Endothelial cell of umbilical vein (primary cell): Measurements from ENCODE around the gene TM4SF5. TPM values are rescaled to one million over a fixed set of nuclear protein-coding genes. Genes with fewer than 3 reads are reported as not detected.

Experiments used
- BruUV-seq: library from RNA; stranded (reverse); fragments of 400-500 nt; replicated peaks from 2 replicates; lab custom pipeline; 2021; lab: Mats Ljungman, UMichigan
- CTCF ChIA-PET: fragments of 300-600, 350-600 bp; sonication (Branson Sonifier 250); formaldehyde crosslinking; loops from one replicate; lab custom pipeline; 2021; ENCODE audit warnings: antibody characterized with exemption, inconsistent platforms; lab: Charles Lee
- POLR2A ChIA-PET: fragments of 300-600, 350-600 bp; sonication (Branson Sonifier 250); formaldehyde crosslinking; loops from one replicate; lab custom pipeline; 2021; ENCODE audit warnings: antibody characterized with exemption, inconsistent platforms; lab: Charles Lee
- DNase-seq: peaks from one replicate; pipeline ENCODE4 v3.0.0-alpha.2; 2011; ENCODE audit warnings: low read depth, low spot score
- FAIRE-seq: peaks from 2 replicates; lab custom pipeline; 2011; peaks lifted over from hg19 to GRCh38; lab: Jason Lieb, UNC
- H2AFZ ChIP-seq: 2 replicates; pipeline ENCODE4 v1.6.0; 2012; ENCODE audit warnings: low read depth, low read length, control low read depth, inconsistent platforms
- H3K27ac ChIP-seq: 2 replicates; pipeline ENCODE4 v1.5.1; 2011; ENCODE audit warnings: low read depth, mild to moderate bottlenecking, control low read depth, low read length, moderate library complexity; ENCODE audit not compliant: insufficient read depth
- H3K27me3 ChIP-seq, 2 experiments: 2 replicates each; pipeline versions ENCODE4 v1.6.0 to v1.6.1; 2011; ENCODE audit warnings: low read length in 2 of 2, mixed read lengths in 1 of 2; ENCODE audit not compliant: control insufficient read depth in 2 of 2, insufficient read depth in 2 of 2
- H3K36me3 ChIP-seq, 2 experiments: 2 replicates in 1 of 2; 3 replicates in 1 of 2; pipeline ENCODE4 v1.5.1; 2011; ENCODE audit warnings: low read length in 2 of 2, mild to moderate bottlenecking in 1 of 2, moderate library complexity in 1 of 2; ENCODE audit not compliant: control insufficient read depth in 2 of 2, insufficient read depth in 2 of 2; ENCODE audit errors: extremely low read depth in 1 of 2
- H3K4me1 ChIP-seq: 3 replicates; pipeline ENCODE4 v1.5.1; 2011; ENCODE audit warnings: mild to moderate bottlenecking, low read length; ENCODE audit not compliant: control insufficient read depth, insufficient read depth; ENCODE audit errors: extremely low read depth
- H3K4me2 ChIP-seq: 2 replicates; pipeline ENCODE4 v1.6.1; 2011; ENCODE audit warnings: low read length, control low read depth, mixed read lengths; ENCODE audit not compliant: insufficient read depth
- H3K4me3 ChIP-seq, 3 experiments: fragments of 200-600 bp in 1 of 3; sonication (generic), shearing (Covaris generic) in 1 of 3; replicated peaks in 1 of 3; 2 replicates each; pipeline ENCODE4 v1.5.1; 2011 to 2016; ENCODE audit warnings: control low read depth in 3 of 3, low read length in 3 of 3, mild to moderate bottlenecking in 2 of 3, inconsistent platforms in 1 of 3, low read depth in 1 of 3, moderate library complexity in 1 of 3; ENCODE audit not compliant: insufficient read depth in 1 of 3
- H3K79me2 ChIP-seq: 2 replicates; pipeline ENCODE4 v1.6.0; 2012; ENCODE audit warnings: low read length, inconsistent platforms; ENCODE audit not compliant: control insufficient read depth, insufficient read depth
- H3K9ac ChIP-seq: replicated peaks from 2 replicates; pipeline ENCODE3; 2011; ENCODE audit warnings: low read length, control low read depth; ENCODE audit not compliant: insufficient read depth; ENCODE audit errors: extremely low read depth
- H3K9me1 ChIP-seq: replicated peaks from 3 replicates; pipeline ENCODE4 v1.6.0; 2011; ENCODE audit warnings: mild to moderate bottlenecking, low read length; ENCODE audit not compliant: control insufficient read depth, insufficient read depth; ENCODE audit errors: extremely low read depth
- H3K9me3 ChIP-seq: replicated peaks from 2 replicates; pipeline ENCODE4 v1.5.1; 2012; ENCODE audit warnings: low read length, inconsistent platforms; ENCODE audit not compliant: control insufficient read depth, insufficient read depth
- H4K20me1 ChIP-seq: replicated peaks from 2 replicates; pipeline ENCODE3; 2011; ENCODE audit warnings: mild to moderate bottlenecking, low read length; ENCODE audit not compliant: control insufficient read depth, insufficient read depth; ENCODE audit errors: extremely low read depth
- FOS ChIP-seq: IDR thresholded peaks from 2 replicates; pipeline ENCODE4 v1.6.1; 2011; ENCODE audit warnings: mild to moderate bottlenecking, low read length, moderate library complexity, borderline replicate concordance; ENCODE audit not compliant: insufficient read depth
- JUN ChIP-seq: IDR thresholded peaks from 2 replicates; pipeline ENCODE4 v1.6.1; 2011; ENCODE audit warnings: borderline replicate concordance, low read depth; ENCODE audit not compliant: insufficient read length, insufficient read depth
- POLR2A ChIP-seq: IDR thresholded peaks from 2 replicates; pipeline ENCODE4 v1.6.1; 2012; ENCODE audit warnings: low read depth, mild to moderate bottlenecking, control low read depth, low read length
- dilution Hi-C: fragments of 300-500 bp; cut with MboI; formaldehyde crosslinking; loops from one replicate; pipeline ENCODE4 v1.15.0; 2019; ENCODE audit warnings: low sequenced_read_pairs; ENCODE audit not compliant: extremely low pct_ligation_motif_present
- intact Hi-C: fragments of 100-400 bp; cut with micrococcal nuclease; formaldehyde crosslinking; loops from one replicate; pipeline ENCODE4 v1.10.0; 2022
- polyA plus RNA-seq, 4 experiments: library from polyadenylated mRNA; depleted of rRNA in 3 of 4; stranded (reverse) in 3 of 4; unstranded in 1 of 4; fragments of >200 nt; gene quantifications; 2 replicates each; pipeline versions ENCODE4 v1.2.1 to v1.2.3, GENCODE V29; 2011 to 2012; ENCODE audit warnings: missing spikeins in 1 of 4
- total RNA-seq: library from RNA; stranded (reverse); gene quantifications from 2 replicates; pipeline ENCODE4 v1.2.3, GENCODE V29; 2021
- TF ChIP-seq, protein P1 (sequence below), 2 donors: IDR thresholded peaks; 1 replicate in 1 of 2; 2 replicates in 1 of 2; pipeline ENCODE4 v1.5.1; 2011; ENCODE audit warnings: low read length in 2 of 2, mild to moderate bottlenecking in 2 of 2, moderate library complexity in 2 of 2, control low read depth in 1 of 2, inconsistent platforms in 1 of 2, low read depth in 1 of 2; ENCODE audit not compliant: insufficient read depth in 1 of 2; ENCODE audit errors: extremely low read depth in 1 of 2

Gene TM4SF5
- total and polyA plus RNA-seq, 2 donors (not counting 3 experiments of a cell fraction or from before 2014, with no cell fraction given): not detected

GRCh38 chr17:4744999-4745969 lies 26.4 kb upstream of the TM4SF5 start:
- ChIA-PET CTCF (interaction anchor here (1.6 kb wide), 1 partner anchor 45 kb away, joined by 10 read pairs; no protein-coding TSS in a partner anchor), POLR2A (no interaction called here)
- Histone ChIP-seq H3K9ac (no peak overlapping the region), H4K20me1 (no peaks in the 10 kb centered on the region), H3K79me2 (no peaks in the 10 kb centered on the region), H3K4me2 (no peak overlapping the region), H3K9me3 (no peaks in the 10 kb centered on the region), H3K9me1 (no peaks in the 10 kb centered on the region), H3K27ac (no peak overlapping the region), H3K27me3 (peaks cover 2 to 10% of the 10 kb centered on the region in 2 experiments), H3K4me1 (peaks cover 4% of the 10 kb centered on the region), H2AFZ (peak overlapping the region; percentile 34), H3K4me3 (no peak overlapping the region), H3K36me3 (no peaks in the 10 kb centered on the region)
- dilution Hi-C loops (no loop called here), intact Hi-C loops (loop anchor here (1.0 kb wide), 1 partner anchor 45 kb away; no protein-coding TSS in a partner anchor)
- DNase-seq (no peak), FAIRE-seq (no peak)
- TF ChIP-seq, protein P1, sequence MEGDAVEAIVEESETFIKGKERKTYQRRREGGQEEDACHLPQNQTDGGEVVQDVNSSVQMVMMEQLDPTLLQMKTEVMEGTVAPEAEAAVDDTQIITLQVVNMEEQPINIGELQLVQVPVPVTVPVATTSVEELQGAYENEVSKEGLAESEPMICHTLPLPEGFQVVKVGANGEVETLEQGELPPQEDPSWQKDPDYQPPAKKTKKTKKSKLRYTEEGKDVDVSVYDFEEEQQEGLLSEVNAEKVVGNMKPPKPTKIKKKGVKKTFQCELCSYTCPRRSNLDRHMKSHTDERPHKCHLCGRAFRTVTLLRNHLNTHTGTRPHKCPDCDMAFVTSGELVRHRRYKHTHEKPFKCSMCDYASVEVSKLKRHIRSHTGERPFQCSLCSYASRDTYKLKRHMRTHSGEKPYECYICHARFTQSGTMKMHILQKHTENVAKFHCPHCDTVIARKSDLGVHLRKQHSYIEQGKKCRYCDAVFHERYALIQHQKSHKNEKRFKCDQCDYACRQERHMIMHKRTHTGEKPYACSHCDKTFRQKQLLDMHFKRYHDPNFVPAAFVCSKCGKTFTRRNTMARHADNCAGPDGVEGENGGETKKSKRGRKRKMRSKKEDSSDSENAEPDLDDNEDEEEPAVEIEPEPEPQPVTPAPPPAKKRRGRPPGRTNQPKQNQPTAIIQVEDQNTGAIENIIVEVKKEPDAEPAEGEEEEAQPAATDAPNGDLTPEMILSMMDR (IDR thresholded peaks at IDR 0.05; ENCODE audit: extremely low read depth in 1 of 2, insufficient read depth in 1 of 2, low read depth in 1 of 2, low read length in 2 of 2): peak in 1 of 2 donors; percentile 8
- TF ChIP-seq FOS: no peak
- no TSS peak for BruUV-seq

- Histone ChIP-seq H3K4me1 (peaks cover 8% of the 10 kb centered on the region), H3K36me3 (no peaks in the 10 kb centered on the region), H2AFZ (no peak overlapping the region), H3K4me2 (peak overlapping the region; percentile 24), H3K9me1 (no peaks in the 10 kb centered on the region), H4K20me1 (no peaks in the 10 kb centered on the region), H3K79me2 (no peaks in the 10 kb centered on the region), H3K27me3 (peaks cover 2 to 9% of the 10 kb centered on the region in 2 experiments), H3K9me3 (no peaks in the 10 kb centered on the region), H3K9ac (no peak overlapping the region), H3K27ac (no peak overlapping the region), H3K4me3 (no peak overlapping the region)
- dilution Hi-C loops (no loop called here), intact Hi-C loops (no loop called here)
- ChIA-PET POLR2A (no interaction called here), CTCF (interaction anchor here (0.9 to 1.3 kb wide), 2 partner anchors 12 to 18 kb away, joined by 3 read pairs; no protein-coding TSS in a partner anchor)
- BruUV-seq: no TSS peak
- DNase-seq (peak; percentile 48), FAIRE-seq (peak; percentile 88)
- peak; percentile 23 for TF ChIP-seq JUN
- TF ChIP-seq POLR2A: no peak
Measured at GRCh38 chr17:4747847-4748246, 23.8 kb upstream of the TM4SF5 start.
